H1 (cell line): ENCODE measurements around the gene OR10AD1. TPM values are rescaled to one million over a fixed set of nuclear protein-coding genes. Genes with fewer than 3 reads are reported as not detected.

Experiments
- BCL11A ChIP-seq, 2 experiments: IDR thresholded peaks; one replicate each; pipeline ENCODE4 v1.6.1; 2011; ENCODE audit warnings: low read depth in 2 of 2, low read length in 2 of 2, mild to moderate bottlenecking in 2 of 2
- CBX8 ChIP-seq: fragments of 300-800, 300-1000 bp; sonication (generic); IDR thresholded peaks from 2 replicates; pipeline ENCODE4 v1.7.1; 2016; ENCODE audit warnings: low read depth, low read length, borderline replicate concordance
- CHD1 ChIP-seq: IDR thresholded peaks from 2 replicates; pipeline ENCODE4 v1.6.1; 2012; ENCODE audit warnings: low read depth, low read length, improper control_type of control experiment
- CHD2 ChIP-seq: IDR thresholded peaks from 2 replicates; pipeline ENCODE4 v1.6.1; 2012; ENCODE audit warnings: low read length, improper control_type of control experiment
- JUND ChIP-seq: IDR thresholded peaks from 2 replicates; pipeline ENCODE4 v1.6.1; 2011; ENCODE audit warnings: mild to moderate bottlenecking, improper control_type of control experiment, low read length
- KDM1A ChIP-seq: fragments of 200-600, 300-600 bp; sonication (generic); IDR thresholded peaks from 2 replicates; pipeline ENCODE4 v1.7.1; 2016; ENCODE audit warnings: mild to moderate bottlenecking, low read length, borderline replicate concordance
- KDM4A ChIP-seq: IDR thresholded peaks from one replicate; pipeline ENCODE4 v1.7.1; 2012; ENCODE audit warnings: low read depth, mild to moderate bottlenecking, moderate library complexity, low read length, inconsistent platforms; ENCODE audit not compliant: severe bottlenecking
- KDM5A ChIP-seq: fragments of 200-600 bp; IDR thresholded peaks from 2 replicates; pipeline ENCODE4 v1.7.1; 2012; ENCODE audit warnings: mild to moderate bottlenecking, low read length, inconsistent platforms, mixed read lengths
- NANOG ChIP-seq: IDR thresholded peaks from 2 replicates; pipeline ENCODE4 v1.6.1; 2011; ENCODE audit warnings: low read length, low read depth, mild to moderate bottlenecking, inconsistent platforms; ENCODE audit not compliant: insufficient read depth, poor library complexity, severe bottlenecking
- NRF1 ChIP-seq: IDR thresholded peaks from 2 replicates; pipeline ENCODE4 v1.6.1; 2011; ENCODE audit warnings: mild to moderate bottlenecking, low read depth, low read length, improper control_type of control experiment
- POLR2AphosphoS5 ChIP-seq: IDR thresholded peaks from 2 replicates; pipeline ENCODE4 v1.6.1; 2011; ENCODE audit warnings: low read depth, low read length
- RBBP5 ChIP-seq: IDR thresholded peaks from 2 replicates; pipeline ENCODE4 v1.7.1; 2012; ENCODE audit warnings: low read depth, mild to moderate bottlenecking, inconsistent platforms, low read length, moderate library complexity, borderline replicate concordance
- RNF2 ChIP-seq: fragments of 200-900, 300-1000 bp; sonication (generic); IDR thresholded peaks from 2 replicates; pipeline ENCODE4 v1.7.1; 2016; ENCODE audit warnings: borderline replicate concordance, low read depth, mild to moderate bottlenecking, antibody characterized with exemption, low read length; ENCODE audit not compliant: poor library complexity, severe bottlenecking; ENCODE audit errors: missing control alignments
- SAP30 ChIP-seq: fragments of 300-600 bp; sonication (generic); IDR thresholded peaks from 2 replicates; pipeline ENCODE4 v1.7.1; 2012; ENCODE audit warnings: low read length, moderate library complexity, mild to moderate bottlenecking, inconsistent platforms; ENCODE audit not compliant: insufficient read depth, insufficient replicate concordance
- TAF1 ChIP-seq: IDR thresholded peaks from 2 replicates; pipeline ENCODE4 v1.6.1; 2011; ENCODE audit warnings: mild to moderate bottlenecking, low read depth, low read length
- TBP ChIP-seq: IDR thresholded peaks from 2 replicates; pipeline ENCODE4 v1.6.1; 2011; ENCODE audit warnings: low read depth, low read length, improper control_type of control experiment
- YY1 ChIP-seq: IDR thresholded peaks from 2 replicates; pipeline ENCODE4 v1.6.1; 2011; ENCODE audit warnings: low read depth, mild to moderate bottlenecking, low read length
- polyA plus RNA-seq, 7 experiments: library from polyadenylated mRNA; depleted of rRNA in 3 of 7; stranded (reverse) in 5 of 7; unstranded in 2 of 7; fragments of >200 nt in 5 of 7; fragments of 200-250 nt in 2 of 7; gene quantifications; 1 replicate in 5 of 7; 2 replicates in 1 of 7; 4 replicates in 1 of 7; pipeline versions ENCODE4 v1.2.1 to v1.2.3, GENCODE V29; 2011 to 2013; ENCODE audit warnings: missing spikeins in 2 of 7, mixed read lengths in 2 of 7
- total RNA-seq: library from RNA; stranded (reverse); fragmentation: NEBNext Ultra II Directional; extraction: Animal tissue kit (Norgen Biotek cat#: 25700); gene quantifications from 2 replicates; pipeline ENCODE4 v1.2.1, GENCODE V29; 2021
- TF ChIP-seq, protein P1 (sequence below): IDR thresholded peaks from 2 replicates; pipeline ENCODE4 v1.6.1; 2012; ENCODE audit warnings: inconsistent platforms
- TF ChIP-seq, protein P2 (sequence below): IDR thresholded peaks from 2 replicates; pipeline ENCODE4 v1.6.1; 2011; ENCODE audit warnings: low read length, improper control_type of control experiment
- TF ChIP-seq, protein P3 (sequence below): IDR thresholded peaks from 2 replicates; pipeline ENCODE4 v1.6.1; 2012; ENCODE audit warnings: low read length, inconsistent platforms

OR10AD1 gene
- total and polyA plus RNA-seq, 2 of the 8 experiments (the other 6 are each of a cell fraction or from before 2014, with no cell fraction given): not detected

DNA sequence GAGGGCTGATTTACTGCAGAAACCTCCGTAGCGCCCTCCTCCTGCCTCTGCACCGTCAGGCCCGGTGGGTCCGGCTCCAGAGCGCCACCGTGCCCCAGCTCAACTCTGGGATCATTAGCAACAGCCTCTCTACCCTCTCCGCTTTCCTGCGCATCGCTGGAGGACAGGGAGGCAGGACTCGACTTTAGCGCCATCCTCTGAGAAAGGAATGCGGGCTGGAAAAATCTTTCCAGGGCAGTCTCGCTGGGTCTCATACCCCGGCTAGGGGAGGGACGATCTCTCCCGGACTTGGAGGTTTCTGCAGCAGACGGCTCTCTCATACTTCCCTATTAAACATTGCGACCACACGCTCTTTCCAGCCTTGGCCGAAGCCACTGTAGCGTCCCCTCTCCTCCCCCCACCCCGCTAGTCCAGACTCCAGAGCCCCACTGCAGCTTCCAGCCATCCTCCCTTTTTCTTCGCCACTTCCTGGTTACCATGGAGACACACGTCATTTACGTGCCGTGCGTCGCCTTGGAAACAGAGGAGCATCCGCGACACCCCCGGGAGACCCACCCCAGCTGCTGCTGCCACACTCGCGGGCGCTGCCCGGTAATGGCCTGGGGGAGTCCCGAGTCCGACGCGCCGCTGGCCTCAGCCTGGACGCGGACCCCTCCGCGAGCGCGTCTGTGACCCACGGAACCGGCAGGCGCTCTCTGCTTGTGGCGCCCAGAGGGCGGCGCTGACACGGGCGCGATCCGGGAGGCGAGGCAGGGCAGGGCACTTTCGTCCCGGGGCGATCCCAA lies 19.8 kb downstream of the OR10AD1 start, which contains the start of gene CCDC184 (continued):
- TF ChIP-seq YY1 (no peak), NANOG (no peak), TBP (peak; percentile 48), NRF1 (no peak; the same call in 1 of the 2 replicates), RBBP5 (peak; percentile 79; the same call in 1 of the 2 replicates), KDM1A (no peak), RNF2 (no peak), BCL11A (IDR thresholded peaks at IDR 0.05; ENCODE audit: low read depth in 2 of 2, low read length in 2 of 2) (no peak), CBX8 (no peak), CHD1 (no peak), TAF1 (peak; percentile 44; the same call in 1 of the 2 replicates), JUND (no peak), KDM4A (peak; percentile 92), CHD2 (no peak), POLR2AphosphoS5 (no peak), SAP30 (peak; percentile 51), KDM5A (no peak)
- TF ChIP-seq, protein P1, sequence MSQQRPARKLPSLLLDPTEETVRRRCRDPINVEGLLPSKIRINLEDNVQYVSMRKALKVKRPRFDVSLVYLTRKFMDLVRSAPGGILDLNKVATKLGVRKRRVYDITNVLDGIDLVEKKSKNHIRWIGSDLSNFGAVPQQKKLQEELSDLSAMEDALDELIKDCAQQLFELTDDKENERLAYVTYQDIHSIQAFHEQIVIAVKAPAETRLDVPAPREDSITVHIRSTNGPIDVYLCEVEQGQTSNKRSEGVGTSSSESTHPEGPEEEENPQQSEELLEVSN: no peak
- TF ChIP-seq, protein P2, sequence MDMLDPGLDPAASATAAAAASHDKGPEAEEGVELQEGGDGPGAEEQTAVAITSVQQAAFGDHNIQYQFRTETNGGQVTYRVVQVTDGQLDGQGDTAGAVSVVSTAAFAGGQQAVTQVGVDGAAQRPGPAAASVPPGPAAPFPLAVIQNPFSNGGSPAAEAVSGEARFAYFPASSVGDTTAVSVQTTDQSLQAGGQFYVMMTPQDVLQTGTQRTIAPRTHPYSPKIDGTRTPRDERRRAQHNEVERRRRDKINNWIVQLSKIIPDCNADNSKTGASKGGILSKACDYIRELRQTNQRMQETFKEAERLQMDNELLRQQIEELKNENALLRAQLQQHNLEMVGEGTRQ: no peak
- TF ChIP-seq, protein P3, sequence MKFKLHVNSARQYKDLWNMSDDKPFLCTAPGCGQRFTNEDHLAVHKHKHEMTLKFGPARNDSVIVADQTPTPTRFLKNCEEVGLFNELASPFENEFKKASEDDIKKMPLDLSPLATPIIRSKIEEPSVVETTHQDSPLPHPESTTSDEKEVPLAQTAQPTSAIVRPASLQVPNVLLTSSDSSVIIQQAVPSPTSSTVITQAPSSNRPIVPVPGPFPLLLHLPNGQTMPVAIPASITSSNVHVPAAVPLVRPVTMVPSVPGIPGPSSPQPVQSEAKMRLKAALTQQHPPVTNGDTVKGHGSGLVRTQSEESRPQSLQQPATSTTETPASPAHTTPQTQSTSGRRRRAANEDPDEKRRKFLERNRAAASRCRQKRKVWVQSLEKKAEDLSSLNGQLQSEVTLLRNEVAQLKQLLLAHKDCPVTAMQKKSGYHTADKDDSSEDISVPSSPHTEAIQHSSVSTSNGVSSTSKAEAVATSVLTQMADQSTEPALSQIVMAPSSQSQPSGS: no peak
